22Rv1 (cell line): ENCODE measurements around the gene JMJD7.

Source experiments
- H3K27ac ChIP-seq: fragments of 450-650 bp; 2 replicates; pipeline ENCODE4 v1.5.1; 2017
- CTCF ChIP-seq: fragments of 450-650 bp; IDR thresholded peaks from 2 replicates; pipeline ENCODE4 v1.5.1; 2017; ENCODE audit warnings: mild to moderate bottlenecking
- ZFX ChIP-seq: fragments of 450-650 bp; IDR thresholded peaks from 2 replicates; pipeline ENCODE4 v1.6.1; 2017; ENCODE audit warnings: antibody characterized with exemption, borderline replicate concordance

JMJD7 gene

GRCh38 chr15:41822957-41823356 lies 4.9 kb upstream of the JMJD7 start:
- TF ChIP-seq CTCF, result no peak
- no peak for TF ChIP-seq ZFX
- H3K27ac ChIP-seq, result no peak overlapping the region

GRCh38 chr15:41823502-41823901 lies 4.4 kb upstream of the JMJD7 start:
- TF ChIP-seq ZFX (no peak), CTCF (no peak)
- no peak overlapping the region for H3K27ac ChIP-seq

- H3K27ac ChIP-seq, result no peak overlapping the region
- no peak for TF ChIP-seq CTCF
- no peak for TF ChIP-seq ZFX
These were observed 3.7 kb upstream of the JMJD7 start for GRCh38 chr15:41824062-41824745.

GRCh38 chr15:41825145-41825544 lies 2.7 kb upstream of the JMJD7 start:
- no peak overlapping the region for H3K27ac ChIP-seq
- TF ChIP-seq CTCF, result no peak
- TF ChIP-seq ZFX, result no peak

GRCh38 chr15:41825572-41826535 lies 2.0 kb upstream of the JMJD7 start:
- H3K27ac ChIP-seq, result no peak overlapping the region
- TF ChIP-seq ZFX, result no peak
- TF ChIP-seq CTCF, result no peak

- TF ChIP-seq ZFX, result no peak
- TF ChIP-seq CTCF, result peak; percentile 51
These were observed 507 bp upstream of the JMJD7 start for GRCh38 chr15:41827290-41827879.

More at GRCh38 chr15:41827290-41827879, 507 bp upstream of the JMJD7 start:
- no peak overlapping the region; the same call in 1 of the 2 replicates for H3K27ac ChIP-seq
